BLaER1 (cell line): Measurements from ENCODE around the gene SLC4A2.

Experiments used
- H3K27ac ChIP-seq: shearing (Covaris generic); formaldehyde crosslinking; 2 replicates; pipeline ENCODE4 v1.8.1; 2022
- H3K27me3 ChIP-seq: shearing (Covaris generic); formaldehyde crosslinking; 2 replicates; pipeline ENCODE4 v1.8.1; 2022
- H3K36me3 ChIP-seq: shearing (Covaris generic); formaldehyde crosslinking; 2 replicates; pipeline ENCODE4 v1.8.1; 2022
- H3K4me1 ChIP-seq: shearing (Covaris generic); formaldehyde crosslinking; 2 replicates; pipeline ENCODE4 v1.8.1; 2022
- H3K4me2 ChIP-seq: shearing (Covaris generic); formaldehyde crosslinking; 2 replicates; pipeline ENCODE4 v1.8.1; 2022
- H3K4me3 ChIP-seq: shearing (Covaris generic); formaldehyde crosslinking; 2 replicates; pipeline ENCODE4 v1.8.1; 2022
- H3K9ac ChIP-seq: shearing (Covaris generic); formaldehyde crosslinking; 2 replicates; pipeline ENCODE4 v1.8.1; 2022
- H3K9me3 ChIP-seq: shearing (Covaris generic); formaldehyde crosslinking; 2 replicates; pipeline ENCODE4 v1.8.1; 2022
- H4K20me1 ChIP-seq: shearing (Covaris generic); formaldehyde crosslinking; 2 replicates; pipeline ENCODE4 v1.8.1; 2022
- Cebpa-rat ChIP-seq: shearing (Covaris generic); IDR thresholded peaks from 2 replicates; pipeline ENCODE4 v1.8.1; 2022

SLC4A2 gene

GRCh38 chr7:151100921-151101320 lies 41.5 kb downstream of the SLC4A2 start:
- Histone ChIP-seq H3K4me1 (peaks cover 72% of the 10 kb centered on the region), H3K9ac (no peak overlapping the region), H3K36me3 (0 out of 2 replicates have a peak, but pooled peaks cover 15% of the 10 kb centered on the region), H3K27me3 (no peaks in the 10 kb centered on the region), H4K20me1 (peaks cover 98% of the 10 kb centered on the region), H3K27ac (peak overlapping the region; percentile 18; the same call in 1 of the 2 replicates), H3K4me3 (no peak overlapping the region), H3K9me3 (no peaks in the 10 kb centered on the region), H3K4me2 (peak overlapping the region; percentile 19; the same call in 1 of the 2 replicates)
- TF ChIP-seq Cebpa-rat: no peak

DNA sequence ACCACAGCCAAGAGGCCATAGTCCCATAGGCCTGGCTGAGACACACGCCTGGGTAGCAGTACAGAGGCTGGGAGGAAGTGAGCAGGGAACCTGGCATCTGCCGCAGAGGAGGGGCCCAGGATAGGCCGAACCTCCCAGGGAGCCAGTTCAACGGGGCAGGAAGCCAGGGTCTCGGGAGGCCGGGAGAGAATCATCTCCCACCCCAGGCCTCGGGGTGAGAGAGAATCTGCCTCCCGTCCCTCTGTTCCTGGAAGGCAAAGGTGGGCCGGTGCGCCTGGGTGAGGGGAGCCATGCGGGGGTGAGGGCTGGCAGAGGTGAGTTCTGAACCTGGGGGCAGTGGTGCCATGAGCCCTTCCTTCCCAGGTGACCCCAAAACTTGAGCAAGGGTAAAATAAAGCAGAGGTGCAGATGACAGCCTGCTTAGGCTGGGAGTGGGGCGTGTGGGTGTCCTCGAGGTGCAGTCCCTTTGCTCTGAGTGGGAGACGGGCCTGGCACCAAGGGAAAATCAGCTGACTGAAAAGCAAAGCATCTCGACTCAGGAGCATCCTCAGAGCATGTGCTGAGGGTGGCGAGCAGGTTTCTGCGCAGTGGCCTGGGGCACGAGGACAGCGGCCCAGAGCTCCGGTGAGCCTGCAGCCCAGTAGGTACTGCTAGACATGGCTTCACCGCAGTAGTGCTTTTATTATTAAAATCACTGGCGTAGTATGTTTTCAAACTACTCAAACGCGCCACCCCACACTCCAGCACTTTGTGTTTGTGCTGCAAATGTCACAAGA lies 42.4 kb downstream of the SLC4A2 start:
- TF ChIP-seq Cebpa-rat: no peak
- no peaks in the 10 kb centered on the region for H3K9me3 ChIP-seq
- H4K20me1 ChIP-seq: peaks cover 98% of the 10 kb centered on the region
- peaks cover 63% of the 10 kb centered on the region for H3K4me1 ChIP-seq
- H3K36me3 ChIP-seq: peaks cover 22% of the 10 kb centered on the region
- H3K27me3 ChIP-seq: no peaks in the 10 kb centered on the region
- peak overlapping the region; percentile 18; the same call in 1 of the 2 replicates for H3K27ac ChIP-seq
- no peak overlapping the region for H3K9ac ChIP-seq
- no peak overlapping the region for H3K4me3 ChIP-seq
- H3K4me2 ChIP-seq: peak overlapping the region; percentile 19; the same call in 1 of the 2 replicates

DNA sequence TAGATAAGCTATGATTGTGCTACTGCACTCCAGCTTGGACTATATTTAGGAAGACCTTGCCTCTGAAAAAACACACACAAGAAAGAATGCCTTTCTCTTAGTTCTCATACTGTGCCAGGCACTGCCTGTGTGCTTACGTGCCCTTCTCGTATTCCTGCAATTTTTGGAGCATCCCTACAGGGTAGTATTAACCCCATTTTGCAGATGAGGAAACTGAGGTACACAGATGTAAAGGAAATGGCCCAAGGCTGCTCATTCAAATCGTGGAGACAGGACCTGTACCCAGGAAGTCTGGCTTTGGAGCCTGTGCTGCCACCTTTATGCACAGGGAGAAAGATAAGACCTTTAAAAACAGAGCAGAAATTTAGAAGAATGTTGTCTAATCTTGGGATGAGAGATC lies 43.6 kb downstream of the SLC4A2 start:
- peaks cover 98% of the 10 kb centered on the region for H4K20me1 ChIP-seq
- no peak overlapping the region for H3K4me3 ChIP-seq
- no peak for TF ChIP-seq Cebpa-rat

GRCh38 chr7:151103973-151104372 lies 44.6 kb downstream of the SLC4A2 start:
- TF ChIP-seq Cebpa-rat: no peak
- peaks cover 99% of the 10 kb centered on the region for H4K20me1 ChIP-seq
- no peak overlapping the region for H3K4me2 ChIP-seq
- H3K4me1 ChIP-seq: peaks cover 59% of the 10 kb centered on the region
- peaks cover 24% of the 10 kb centered on the region for H3K36me3 ChIP-seq
- H3K27ac ChIP-seq: no peak overlapping the region
- no peak overlapping the region for H3K9ac ChIP-seq
- H3K9me3 ChIP-seq: no peaks in the 10 kb centered on the region
- no peak overlapping the region for H3K4me3 ChIP-seq
- no peaks in the 10 kb centered on the region for H3K27me3 ChIP-seq

More for the DNA sequence above, 43.6 kb downstream of the SLC4A2 start:
- Histone ChIP-seq H3K27ac (no peak overlapping the region), H3K4me2 (no peak overlapping the region), H3K4me1 (peaks cover 59% of the 10 kb centered on the region), H3K9ac (no peak overlapping the region), H3K36me3 (peaks cover 24% of the 10 kb centered on the region), H3K9me3 (no peaks in the 10 kb centered on the region), H3K27me3 (no peaks in the 10 kb centered on the region)

DNA sequence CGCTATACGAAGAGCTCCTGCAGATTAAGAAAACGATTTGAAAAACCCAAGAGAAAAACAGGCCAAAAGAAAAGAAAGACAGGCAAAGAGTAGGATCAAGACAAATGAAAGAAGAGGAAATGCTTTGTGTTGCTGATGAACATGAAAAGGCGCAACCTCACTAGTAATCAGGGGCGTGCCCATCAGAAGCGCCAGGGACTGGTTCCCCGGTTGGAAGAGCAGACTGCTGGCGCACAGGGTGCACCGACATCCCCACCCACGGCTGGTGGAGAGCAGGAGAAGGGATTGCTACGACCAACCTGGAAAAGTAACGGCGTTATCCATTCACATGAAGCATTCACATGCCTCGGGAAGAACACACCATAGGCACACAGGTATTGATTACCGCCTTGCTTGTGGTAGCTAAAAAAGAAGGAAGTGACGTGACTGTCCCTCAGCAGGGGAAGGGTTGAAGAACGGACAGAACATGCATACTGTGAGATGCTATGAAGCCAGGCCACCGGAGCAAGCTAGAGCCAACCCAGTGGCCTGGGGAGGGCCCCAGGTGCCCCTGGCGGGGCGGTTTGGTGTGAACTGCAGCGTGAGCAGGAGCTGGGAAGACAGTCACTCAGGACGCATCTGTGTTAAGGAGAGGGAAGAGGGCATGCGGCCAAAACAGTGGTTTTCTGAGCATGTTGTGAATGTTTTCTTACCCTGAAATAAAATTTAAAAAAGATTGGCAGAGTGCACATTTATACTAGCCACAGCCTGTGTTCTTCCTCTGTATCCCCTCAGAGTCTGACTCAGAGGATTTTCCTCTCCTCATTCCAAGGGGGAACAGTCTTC lies 45.2 kb downstream of the SLC4A2 start:
- H3K36me3 ChIP-seq: peaks cover 24% of the 10 kb centered on the region

DNA sequence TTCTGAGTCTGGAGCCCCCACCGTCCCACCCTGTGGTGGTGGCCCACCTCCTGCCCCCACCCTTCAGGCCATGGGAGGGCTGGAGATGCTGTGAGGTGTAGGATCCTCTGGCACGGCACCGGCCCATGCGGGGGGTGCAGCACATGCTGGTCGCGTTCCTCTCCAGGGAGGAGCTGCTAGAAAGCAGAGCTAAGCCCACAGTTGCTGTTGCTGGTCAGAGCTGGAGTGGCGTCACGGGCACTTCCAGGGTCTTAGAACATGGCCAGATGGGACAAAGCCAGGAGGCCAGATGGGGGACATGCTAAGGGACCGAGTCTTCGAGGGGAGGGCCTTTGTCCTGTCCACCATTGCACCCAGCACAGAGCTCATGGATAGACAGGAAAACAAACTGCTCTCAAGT lies 48.5 kb downstream of the SLC4A2 start:
- Histone ChIP-seq H3K4me2 (peak overlapping the region; percentile 23; the same call in 1 of the 2 replicates), H3K4me3 (no peak overlapping the region), H3K27me3 (no peaks in the 10 kb centered on the region), H3K36me3 (peaks cover 16% of the 10 kb centered on the region), H3K4me1 (peaks cover 39% of the 10 kb centered on the region), H4K20me1 (peaks cover 99% of the 10 kb centered on the region), H3K27ac (no peak overlapping the region), H3K9me3 (no peaks in the 10 kb centered on the region), H3K9ac (no peak overlapping the region)
- no peak for TF ChIP-seq Cebpa-rat

More for the DNA sequence above, 45.2 kb downstream of the SLC4A2 start:
- TF ChIP-seq Cebpa-rat: no peak
- H3K9ac ChIP-seq: no peak overlapping the region
- no peaks in the 10 kb centered on the region for H3K9me3 ChIP-seq
- H4K20me1 ChIP-seq: peaks cover 99% of the 10 kb centered on the region
- H3K27ac ChIP-seq: no peak overlapping the region
- no peaks in the 10 kb centered on the region for H3K27me3 ChIP-seq
- no peak overlapping the region for H3K4me3 ChIP-seq
- peaks cover 53% of the 10 kb centered on the region for H3K4me1 ChIP-seq
- peak overlapping the region; percentile 67 for H3K4me2 ChIP-seq

DNA sequence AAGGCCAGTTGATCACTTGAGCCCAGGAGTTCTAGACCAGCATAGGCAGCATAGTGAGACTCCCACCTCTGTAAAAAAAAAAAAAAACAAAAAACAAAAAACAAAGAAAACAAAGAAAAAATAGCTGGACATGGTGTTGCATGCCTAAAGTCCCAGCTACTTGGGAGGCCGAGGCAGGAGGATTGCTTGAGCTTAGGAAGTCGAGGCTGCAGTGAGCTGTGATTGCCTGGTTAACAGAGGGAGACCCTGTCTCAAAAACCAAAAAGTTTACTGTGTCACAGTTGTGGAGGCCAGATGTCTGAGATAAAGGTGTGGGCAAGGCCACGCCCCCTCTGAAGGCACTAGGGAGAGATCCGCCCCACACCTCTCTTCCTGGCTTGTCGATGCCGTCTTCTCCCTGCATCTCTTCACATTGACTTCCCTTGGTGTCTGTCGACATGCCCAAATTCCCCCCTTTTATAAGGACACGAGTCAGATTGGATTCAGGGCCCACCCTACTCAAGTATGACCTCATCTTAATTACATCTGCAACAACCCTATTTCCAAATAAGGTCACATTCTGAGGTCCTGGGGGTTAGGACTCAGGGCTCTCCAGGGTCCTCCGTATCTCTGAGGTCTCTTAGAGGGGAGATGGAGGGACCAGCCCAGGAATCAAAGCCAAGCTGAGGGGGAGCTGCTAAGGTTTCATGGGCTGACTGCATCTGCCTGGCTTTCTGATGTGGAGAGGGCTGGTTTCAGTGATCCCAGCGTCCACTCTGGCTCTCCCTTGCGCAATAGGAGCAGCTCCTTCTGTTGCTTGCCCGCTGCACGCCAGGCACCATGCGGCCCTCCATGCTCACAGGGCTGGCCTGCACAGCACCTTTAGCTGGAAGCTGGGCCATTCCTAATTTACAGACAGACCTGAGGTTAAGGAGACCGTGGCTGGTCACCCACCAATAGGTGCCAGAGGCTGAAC lies 50.0 kb downstream of the SLC4A2 start:
- Histone ChIP-seq H3K27me3 (peaks cover 9% of the 10 kb centered on the region), H3K4me2 (no peak overlapping the region), H4K20me1 (peaks cover 99% of the 10 kb centered on the region), H3K9me3 (no peaks in the 10 kb centered on the region), H3K36me3 (peaks cover 26% of the 10 kb centered on the region), H3K4me1 (peaks cover 49% of the 10 kb centered on the region), H3K4me3 (no peak overlapping the region), H3K27ac (no peak overlapping the region), H3K9ac (no peak overlapping the region)
- TF ChIP-seq Cebpa-rat: peak; percentile 56; the same call in 1 of the 2 replicates

DNA sequence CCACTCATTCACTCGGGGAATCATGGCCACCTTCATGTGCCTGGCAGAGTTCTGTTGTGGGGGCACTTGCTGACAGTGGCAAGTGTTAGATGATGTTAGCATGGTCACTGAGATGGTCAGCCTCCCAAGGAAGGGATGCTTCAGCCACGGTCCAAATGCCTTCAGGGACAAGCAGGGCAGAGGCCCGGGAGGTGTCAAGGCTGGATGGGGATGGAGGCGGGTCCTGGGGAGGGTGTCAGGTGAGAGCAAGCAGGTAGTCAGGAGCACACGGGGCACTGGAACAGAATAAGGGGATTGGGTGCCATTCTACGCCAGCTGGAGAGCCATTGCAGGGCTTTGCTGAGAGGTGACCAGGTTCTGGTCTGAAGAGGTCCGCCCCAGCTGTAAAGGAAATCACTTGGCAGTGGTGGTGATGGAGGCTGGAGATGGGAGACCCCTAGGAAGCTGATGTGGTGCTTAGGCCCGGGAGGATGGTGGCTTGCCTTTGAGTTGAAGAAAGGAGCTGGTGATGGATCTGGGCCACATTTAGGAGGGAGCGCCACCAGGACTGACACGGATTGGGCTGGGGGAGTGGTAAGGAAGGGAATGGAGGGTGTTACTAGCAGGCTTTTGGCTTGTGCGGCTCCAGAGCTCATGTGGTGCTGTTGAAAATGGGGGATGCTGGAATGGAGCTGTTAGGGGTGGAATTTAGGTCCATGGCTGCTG lies 51.0 kb downstream of the SLC4A2 start:
- Histone ChIP-seq H3K4me2 (no peak overlapping the region), H3K27ac (no peak overlapping the region), H3K9me3 (no peaks in the 10 kb centered on the region), H3K9ac (no peak overlapping the region), H3K4me3 (no peak overlapping the region), H3K27me3 (peaks cover 19% of the 10 kb centered on the region), H4K20me1 (peaks cover 99% of the 10 kb centered on the region), H3K36me3 (peaks cover 25% of the 10 kb centered on the region), H3K4me1 (peaks cover 41% of the 10 kb centered on the region)
- TF ChIP-seq Cebpa-rat: no peak
